Activated T-cell treated with anti-CD3 and anti-CD28 coated beads for 24 hours (primary cell): ENCODE data around the gene BCDIN3D.

Experiments used
- DNase-seq: peaks from one replicate; pipeline ENCODE4 v3.0.0-alpha.2; 2020; ENCODE audit warnings: low read depth

The BCDIN3D gene

GRCh38 chr12:49796155-49796554 lies 46.8 kb downstream of the BCDIN3D start:
- DNase-seq: no peak

GRCh38 chr12:49795654-49796105 lies 47.2 kb downstream of the BCDIN3D start:
- DNase-seq: no peak

GRCh38 chr12:49794811-49795653 lies 47.9 kb downstream of the BCDIN3D start:
- DNase-seq: no peak

- DNase-seq: no peak
Observed at GRCh38 chr12:49794021-49794420, 48.9 kb downstream of the BCDIN3D start.

- no peak for DNase-seq
Observed at GRCh38 chr12:49793620-49794019, 49.3 kb downstream of the BCDIN3D start.

- no peak for DNase-seq
Observed at GRCh38 chr12:49792976-49793580, 49.8 kb downstream of the BCDIN3D start.

GRCh38 chr12:49792181-49792970 lies 50.5 kb downstream of the BCDIN3D start:
- DNase-seq: no peak

GRCh38 chr12:49791700-49792099 lies 51.2 kb downstream of the BCDIN3D start:
- no peak for DNase-seq

GRCh38 chr12:49790741-49791555 lies 52.0 kb downstream of the BCDIN3D start:
- DNase-seq: no peak

- no peak for DNase-seq
Observed at GRCh38 chr12:49789992-49790391, 52.9 kb downstream of the BCDIN3D start.

GRCh38 chr12:49787672-49788071 lies 55.2 kb downstream of the BCDIN3D start:
- no peak for DNase-seq
